Measurements from ENCODE around the gene NEUROG1.

NEUROG1 gene

DNA sequence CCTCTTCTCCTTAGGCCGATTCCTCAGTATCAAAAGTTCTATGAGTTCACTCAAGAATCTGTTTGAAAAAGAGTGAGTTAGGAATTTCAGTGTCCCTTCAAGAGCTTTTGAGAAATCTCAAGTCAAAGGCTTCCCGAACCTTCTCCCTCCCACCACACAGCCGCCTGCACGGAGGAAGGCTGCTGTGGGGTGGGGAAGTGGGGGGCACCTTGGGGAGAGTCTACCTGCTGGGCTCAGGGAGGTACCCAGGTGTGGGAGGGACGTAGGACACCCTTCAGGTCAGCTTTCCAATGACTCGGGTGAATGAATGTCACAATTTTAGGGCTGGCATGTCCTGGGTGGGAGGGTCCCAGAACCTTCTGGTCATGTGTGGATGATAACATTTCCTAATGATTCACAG, 25.5 kb upstream of the NEUROG1 start:
- no peak for DNase-seq

DNA sequence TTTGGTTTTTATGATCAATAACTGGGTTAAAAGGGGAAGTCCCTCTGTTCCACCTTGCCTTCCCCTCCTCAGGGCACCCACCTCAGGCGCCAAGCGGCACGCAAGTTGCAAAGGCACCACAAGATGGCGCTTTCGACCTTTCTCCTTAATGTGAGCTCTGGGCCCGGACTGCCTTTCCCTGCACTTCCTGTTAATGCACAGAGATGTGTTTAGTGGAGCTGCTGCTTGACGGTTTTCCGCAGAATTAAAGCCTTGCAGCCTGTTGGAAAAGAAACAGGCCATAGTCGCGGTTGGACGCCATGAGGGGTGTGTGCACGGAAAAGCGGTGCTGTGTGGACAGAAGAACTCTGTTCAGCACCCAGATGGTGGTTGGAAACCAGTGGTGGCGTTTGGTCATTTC, 25.1 kb upstream of the NEUROG1 start:
- peak; percentile 37 for DNase-seq

DNA sequence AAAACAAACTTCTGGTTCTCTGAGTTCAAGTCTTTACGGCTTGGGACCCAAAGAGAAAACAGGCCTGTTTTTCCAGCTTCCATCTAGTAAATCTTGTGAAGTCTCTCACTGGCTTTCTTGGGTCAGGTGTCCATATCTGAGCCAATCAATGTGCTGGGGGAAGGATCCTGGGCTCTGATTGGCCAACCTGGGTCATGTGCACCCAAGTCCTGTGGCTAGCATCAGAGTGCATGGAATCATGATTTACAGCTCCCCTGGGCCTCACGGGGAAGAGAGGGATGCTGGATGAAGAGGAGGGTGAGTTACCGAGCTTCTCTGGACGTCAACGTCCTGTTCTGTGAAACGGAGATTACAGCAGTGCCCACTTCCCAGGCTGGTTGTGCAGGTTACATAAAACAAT, 23.6 kb upstream of the NEUROG1 start:
- no peak for DNase-seq

DNA sequence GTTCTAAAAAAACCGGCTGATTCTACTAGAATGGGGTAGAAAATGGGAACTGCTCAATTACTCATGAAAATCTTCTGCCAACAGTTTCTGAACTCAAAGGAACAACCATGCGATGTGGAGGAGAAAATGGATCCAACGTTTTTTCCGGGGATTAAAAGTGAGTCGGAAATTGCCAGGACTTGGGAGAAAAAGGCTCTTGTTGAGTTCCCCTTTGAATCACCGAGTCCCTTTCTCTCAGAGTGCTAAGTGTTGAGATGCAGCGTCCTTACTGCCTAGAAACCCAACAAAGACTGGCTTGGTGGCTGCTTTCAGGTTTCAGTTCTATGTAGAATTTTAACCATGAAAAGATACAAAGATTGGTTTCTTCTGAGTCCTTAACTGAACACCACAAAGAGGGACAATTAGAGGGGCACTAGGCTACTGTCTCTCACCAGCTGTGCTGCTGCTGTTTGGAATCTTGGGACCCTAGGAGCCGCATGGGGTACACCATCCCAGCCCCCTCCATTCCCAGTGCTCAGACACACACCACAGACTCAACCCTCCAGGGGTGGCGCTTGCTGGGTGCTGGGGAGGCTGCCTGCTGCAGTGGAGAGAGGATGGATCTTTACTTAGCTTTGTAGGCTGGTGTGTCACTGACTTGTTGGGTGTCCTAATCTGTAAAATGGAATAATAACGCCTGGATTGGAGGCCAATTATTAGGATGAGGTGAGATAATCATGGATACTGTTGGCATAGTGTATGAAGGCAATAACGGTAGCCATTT, 21.5 kb upstream of the NEUROG1 start:
- DNase-seq = no peak

DNA sequence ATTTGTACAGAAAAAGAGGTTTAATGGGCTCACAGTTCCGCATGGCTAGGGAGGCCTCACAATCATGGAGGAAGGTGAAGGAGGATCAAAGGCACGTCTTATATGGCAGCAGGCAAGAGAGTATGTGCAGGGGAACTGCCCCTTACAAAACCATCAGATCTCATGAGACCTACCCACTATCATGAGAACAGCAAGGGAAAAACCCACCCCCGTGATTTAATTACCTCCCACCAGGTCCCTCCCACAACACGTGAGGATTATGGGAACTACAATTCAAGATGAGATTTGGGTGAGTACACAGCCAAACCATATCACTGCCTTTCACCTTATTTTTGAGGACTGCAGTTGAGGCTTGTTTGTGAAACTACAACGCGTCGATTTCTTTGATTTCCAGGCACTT, 20.9 kb upstream of the NEUROG1 start:
- no peak for DNase-seq

DNA sequence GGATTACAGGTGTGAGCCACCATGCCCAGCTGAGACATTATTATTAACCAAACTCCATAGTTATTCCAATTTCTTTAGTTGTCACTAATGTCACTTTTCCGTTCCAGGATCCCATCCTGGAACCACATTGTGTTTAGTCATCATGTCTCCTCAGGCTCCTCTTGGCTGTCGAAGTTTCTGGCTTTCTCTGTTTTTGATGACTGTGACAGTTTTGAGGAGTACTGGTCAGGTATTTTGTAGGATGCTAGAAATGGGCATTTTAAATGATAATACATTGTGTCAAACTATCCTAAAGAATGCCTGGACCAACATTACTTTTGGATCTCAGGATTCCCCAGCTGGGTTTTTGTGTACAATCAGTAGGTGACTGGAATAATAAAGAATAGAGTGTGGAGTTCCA, 19.8 kb upstream of the NEUROG1 start:
- DNase-seq = no peak

DNA sequence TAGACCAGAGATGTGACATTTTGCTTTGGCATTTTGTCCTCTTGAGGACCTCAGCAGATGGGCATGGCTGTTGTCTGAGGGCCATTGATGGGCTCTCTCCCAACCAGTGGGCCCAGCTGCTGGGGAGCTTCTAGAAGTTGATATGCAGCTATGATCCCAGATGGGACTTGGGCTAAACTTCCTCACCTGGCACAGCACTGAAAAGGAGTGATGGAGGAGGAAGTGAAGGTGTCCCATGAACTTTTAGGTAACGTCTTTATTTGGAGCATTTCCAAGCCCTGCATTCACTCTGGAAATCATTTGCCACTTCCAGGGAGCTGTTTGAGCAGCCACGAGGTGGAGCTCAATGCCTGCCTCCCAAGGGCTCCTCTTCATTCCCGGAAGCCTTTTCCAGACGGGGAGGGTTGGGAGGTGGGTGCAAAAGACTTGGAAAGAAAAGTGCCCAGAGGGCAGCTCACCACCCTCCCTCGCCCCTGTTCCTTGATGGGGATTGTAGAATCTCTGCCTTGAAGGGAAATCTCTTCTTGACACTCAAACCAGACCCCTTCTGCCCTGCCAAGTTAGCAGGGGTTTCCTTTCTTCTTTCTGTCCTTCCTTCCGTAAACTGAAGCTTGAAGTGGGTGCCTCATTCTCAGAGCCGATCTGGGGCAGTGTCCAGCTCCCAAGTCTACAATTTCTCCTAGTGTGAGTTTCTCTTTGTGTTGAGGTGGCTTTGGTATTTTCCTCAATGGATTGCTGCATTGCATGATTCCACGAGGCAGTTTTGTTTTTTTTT, 18.1 kb upstream of the NEUROG1 start:
- no peak for DNase-seq

DNA sequence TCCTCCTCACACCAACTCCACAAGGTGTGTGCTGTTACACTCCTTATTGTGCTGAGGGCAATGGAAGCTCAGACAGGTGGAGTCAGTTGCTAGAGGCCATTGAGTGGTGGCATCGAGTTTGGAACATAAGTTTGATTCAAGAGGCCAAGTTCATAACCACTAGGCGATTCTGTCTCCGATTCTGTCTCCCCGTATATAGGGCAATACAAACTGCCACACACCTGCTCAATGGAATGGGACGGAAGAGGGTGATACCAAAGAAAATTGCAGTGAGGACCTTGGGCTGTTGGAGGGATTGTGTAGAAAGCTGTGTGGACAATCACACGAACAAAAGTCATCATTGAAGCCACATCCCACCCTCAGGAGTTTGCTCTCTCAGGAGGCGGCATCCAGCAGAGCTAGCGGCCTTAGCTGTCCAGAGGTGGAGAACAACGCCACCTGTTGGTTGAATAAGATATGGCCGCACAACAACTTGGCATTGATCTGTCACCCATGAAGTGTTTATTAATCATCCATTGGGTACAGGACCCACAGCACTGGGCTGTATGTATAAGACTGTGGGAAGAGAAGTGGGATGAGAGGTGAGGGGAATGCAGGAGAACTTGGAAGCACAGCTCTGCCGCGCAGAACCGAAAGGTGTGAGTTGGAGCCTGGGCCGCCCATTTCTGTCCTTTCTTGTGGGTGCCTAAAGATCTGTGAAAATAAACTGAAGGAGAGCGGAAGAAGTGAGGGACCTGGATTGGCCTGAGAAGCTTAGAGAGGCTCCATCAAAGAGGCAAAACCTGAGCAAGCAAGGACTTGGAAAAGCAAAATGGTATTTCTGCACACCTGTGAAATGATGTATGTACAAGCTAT, 16.1 kb upstream of the NEUROG1 start:
- DNase-seq = peak; percentile 50

DNA sequence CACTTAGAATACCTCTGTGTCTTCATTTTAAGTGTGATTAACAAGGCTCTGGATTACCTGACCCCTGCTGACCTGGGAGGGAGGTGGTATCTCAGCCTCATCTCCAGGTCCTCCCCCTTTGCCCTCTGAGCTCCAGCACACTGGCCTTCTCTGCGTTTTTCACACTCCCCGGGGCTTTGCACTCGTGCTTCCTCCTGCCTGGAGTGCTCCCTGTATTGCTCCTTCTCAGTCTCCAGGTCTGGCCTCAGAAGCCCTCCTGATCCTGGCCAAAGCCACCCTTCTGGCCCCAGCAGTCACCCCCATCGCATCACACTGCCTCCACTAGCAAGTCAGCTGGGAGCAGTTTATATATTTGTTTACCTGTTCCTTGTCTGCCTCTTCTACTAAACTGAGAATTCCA, 13.6 kb upstream of the NEUROG1 start:
- DNase-seq = no peak

DNA sequence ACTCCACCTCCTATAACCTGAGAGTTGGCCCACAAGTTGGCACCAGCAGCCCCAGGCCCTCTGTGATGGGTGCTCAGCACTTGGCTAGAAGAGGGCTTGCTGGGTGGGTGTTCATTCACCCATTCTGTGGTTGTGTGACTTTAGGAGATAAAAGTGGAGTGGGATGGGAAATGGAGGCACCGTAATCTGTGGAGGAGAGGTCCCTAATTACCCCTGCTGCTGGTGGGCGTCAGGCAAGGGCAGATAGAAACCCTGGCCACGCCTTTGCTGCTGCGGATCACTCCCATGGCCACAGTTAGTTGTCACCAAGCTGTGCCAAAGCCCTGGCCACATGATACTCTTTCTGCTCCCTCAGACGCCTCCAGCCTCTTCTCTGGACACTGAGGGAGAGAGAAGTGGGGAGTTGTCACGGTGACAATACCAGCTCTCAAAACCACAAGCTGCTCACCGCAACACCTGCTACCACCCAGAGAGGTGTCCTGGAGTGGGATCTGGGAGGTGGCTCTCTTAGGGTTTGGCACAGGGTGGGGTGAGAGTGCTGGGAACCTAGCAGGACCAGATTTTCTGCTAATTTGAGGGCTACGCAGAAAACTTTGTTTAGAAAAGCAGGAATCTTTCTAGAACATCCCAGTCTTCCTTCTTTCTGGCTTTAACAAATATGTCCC, 12.0 kb upstream of the NEUROG1 start:
- DNase-seq = no peak

DNA sequence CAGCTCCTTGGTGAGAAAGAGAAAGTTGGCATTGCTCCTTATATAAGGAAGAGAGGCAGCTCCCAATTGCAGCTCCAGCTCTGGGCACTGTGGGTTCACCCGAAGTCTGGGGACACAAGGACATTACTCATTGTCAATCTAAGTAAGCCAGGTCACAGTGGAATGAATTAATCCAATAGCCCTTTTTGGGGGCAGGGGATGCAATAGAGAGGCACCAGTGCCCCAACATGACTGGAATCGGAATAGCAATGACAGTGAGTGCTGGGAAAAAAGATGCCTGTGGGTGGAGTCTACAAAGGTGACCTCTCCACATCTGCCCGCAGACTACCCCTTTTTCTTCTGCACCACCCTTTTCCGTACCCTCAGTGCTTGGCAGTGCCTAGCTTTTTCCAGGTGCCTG, 11.1 kb upstream of the NEUROG1 start:
- no peak for DNase-seq

DNA sequence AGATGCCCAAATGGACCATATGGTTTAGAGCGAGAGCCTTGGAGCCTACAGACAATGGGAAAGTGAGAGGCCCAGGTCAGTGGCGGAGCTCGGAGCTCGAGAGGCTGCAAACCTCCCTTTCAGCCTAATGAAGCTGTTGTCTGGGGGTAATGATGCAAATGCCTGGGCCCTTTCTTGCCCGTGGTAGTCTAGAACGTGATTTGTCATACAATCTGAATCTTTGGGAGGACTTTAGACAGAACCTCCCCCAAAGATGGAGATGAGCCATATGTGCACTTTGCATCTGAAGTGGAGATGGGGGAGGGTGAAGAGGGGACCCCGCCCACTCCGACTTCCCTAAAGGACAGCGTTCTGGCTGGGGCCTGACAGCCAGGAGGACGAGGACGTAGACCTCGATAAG, 10.3 kb upstream of the NEUROG1 start:
- DNase-seq = no peak

DNA sequence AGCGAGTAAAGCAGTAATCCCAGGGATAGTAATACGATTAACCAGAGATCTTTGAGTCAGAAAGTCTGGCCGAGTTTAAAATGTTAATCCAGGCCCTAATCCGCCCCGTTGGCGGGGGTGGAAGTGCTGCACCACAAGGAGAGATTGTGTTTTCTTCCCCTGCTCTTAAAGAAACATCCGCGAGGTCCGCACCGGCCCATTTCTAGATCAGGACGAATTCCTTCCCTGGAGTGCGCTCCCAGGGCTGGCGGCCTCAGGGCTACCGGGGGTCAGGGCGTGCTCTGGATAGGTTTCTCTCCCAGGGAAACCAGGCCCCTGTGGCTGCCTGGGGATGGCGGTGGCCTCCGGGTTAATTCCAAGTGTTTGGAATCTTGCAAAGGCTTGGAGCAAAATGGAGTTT, 9.3 kb upstream of the NEUROG1 start:
- no peak for DNase-seq

DNA sequence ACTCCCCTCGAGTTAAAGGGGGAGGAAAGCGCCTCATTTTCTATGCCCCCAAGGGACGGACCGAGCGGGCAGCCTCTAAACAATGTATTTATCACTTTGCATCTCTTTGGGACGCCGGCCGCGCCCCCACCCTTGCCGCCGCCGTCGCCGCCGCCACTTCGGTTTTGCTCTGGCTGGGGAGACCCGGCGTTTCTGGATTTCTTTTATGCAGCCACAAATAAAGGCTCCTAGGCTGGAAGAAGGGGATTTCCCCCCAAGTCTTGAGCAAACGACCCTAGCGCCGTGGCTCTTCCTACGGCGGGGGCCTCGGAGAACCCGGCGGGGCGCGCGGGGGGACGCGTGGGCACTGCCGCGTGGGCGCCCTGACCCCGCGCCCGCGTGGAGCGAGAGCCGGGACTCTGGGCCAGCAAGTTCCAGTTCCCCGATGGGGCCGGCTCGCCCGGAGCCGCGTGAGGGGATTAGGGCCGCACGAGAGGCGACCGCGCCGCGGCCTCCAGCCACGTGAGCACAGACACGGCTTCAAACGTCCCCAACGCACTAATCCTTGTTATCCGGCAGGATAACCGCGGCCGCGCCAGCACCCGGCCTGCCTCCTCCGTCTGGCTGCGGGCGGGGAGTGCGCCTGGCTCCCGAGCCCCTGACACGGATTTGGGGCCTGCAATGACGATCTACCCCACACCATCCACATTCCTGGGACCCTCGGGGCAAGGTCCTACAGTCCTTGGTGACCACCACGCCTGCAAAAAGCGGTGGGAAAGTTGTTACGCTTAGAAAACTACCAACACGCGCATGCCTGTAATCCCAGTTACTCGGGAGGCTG, 7.9 kb upstream of the NEUROG1 start:
- DNase-seq = no peak

DNA sequence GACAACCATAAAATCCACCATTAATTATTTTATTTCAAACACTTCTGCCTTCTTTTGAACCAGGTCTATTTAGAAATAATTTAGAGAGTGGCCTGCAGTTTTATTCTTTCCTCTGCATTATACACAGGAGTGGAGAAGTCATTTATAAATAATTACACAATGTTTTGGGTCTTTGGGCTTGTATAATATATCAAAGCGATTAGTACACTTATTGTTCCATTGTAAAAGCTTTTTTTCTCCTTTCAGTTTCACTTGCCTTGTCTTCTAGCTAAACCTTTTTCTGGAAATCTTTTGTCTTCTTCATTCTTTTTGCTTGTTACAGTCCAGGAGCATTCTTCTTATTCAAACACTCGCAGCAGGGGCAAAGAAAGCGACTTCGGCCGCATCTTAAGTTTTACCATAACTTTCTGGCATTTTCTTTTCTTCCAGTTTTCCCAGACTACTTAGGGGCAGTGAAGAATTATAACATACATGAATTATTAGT, 7.3 kb upstream of the NEUROG1 start:
- no peak for DNase-seq

DNA sequence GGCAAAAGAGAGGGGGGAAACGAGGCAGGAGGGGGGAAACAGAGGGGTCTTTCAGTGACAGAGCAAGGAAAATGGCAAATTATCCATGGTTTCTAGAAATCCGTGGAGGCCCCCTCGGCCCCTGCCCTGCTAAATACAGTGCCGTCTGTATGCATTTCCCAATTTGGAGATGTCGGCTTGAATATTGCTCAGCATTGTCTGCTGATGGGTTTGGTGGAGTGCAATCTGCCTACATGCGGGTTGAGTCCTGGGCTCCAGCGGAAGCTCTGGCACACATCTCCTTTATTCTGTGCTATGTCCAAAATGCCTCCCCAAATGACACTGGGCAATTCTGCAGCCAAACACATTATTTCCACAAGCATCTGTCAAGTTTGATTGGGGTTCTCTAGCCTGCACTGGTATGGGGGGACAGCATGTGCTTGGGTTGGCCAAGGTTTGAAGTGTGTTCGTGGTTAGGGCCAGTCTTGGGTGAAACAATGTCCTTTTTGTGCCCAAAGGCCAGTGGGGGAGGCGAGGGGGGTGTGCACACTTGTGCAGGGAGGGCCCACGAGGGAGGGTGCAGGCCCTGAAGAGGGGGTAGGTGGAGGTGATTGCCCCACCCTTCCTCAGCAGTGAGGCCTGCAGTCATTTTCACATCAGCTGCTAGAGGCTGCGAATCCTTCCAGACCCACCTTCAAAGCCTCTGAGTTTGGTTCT, 6.2 kb upstream of the NEUROG1 start:
- DNase-seq = no peak

DNA sequence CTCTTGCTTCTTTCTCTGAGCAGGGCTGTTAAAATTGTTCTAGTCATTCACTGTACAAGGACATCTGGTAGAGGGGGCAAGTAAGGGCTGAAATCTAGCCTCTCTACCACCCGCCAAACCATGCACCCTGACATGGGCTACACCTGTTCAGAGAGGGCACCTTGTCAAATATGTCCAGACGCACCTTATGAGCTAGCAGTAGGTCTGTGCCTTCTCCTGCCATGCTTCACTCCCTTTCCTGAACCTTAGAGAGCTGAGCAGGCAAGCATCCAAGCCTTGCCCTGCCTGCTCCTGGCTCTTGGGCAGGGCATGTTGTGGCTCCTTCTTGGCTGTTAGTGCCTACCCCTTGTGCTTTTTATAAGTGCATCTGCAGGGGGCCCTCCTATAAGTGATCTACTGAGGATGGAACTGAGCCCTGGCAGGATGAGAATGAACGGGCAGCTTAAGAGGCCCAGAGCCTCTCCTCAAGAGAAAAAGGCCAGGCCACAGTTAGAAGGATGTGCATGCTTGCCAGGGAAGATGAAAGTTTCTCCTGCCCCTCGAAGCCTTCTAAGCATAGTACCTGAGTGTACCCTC, 3.8 kb upstream of the NEUROG1 start:
- DNase-seq = no peak

DNA sequence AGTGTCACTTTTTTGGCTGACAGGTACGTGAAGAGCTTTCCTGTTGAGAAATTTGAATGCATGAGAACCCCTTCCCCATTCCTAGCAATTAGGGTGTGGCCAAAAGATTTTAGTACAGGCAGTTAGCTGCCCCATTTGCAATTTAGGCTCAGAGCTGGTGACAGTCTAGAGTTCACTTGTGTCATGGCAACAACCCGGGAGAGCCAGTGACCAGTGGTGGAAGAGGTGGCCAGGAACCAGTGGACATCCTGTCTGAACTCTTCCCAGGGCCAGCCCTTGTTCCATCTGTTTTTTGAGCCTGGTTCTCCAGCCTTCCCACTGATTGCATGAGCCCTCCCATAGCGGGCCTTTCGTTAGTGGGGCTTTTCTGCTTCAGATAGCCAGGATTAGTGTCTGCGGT, 2.5 kb upstream of the NEUROG1 start:
- DNase-seq = no peak

DNA sequence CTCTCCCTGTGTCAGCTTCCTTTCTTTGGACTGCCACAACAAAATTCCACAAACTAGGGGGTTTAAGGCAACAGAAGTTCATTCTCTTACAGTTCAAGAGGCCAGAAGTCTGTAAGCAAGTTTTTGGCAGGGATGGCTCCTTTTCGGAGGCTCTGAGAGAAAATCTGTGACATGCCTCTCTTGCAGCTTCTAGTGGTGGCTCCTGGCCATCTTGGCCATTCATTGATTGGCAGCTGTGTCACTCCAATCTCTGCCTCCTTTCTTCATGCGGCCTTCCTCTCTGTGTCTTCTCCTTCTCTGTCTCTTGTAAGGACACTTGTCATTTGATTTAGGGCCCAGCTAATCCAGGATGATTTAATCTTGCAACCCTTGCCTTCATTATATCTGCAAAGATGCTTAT, 2.0 kb upstream of the NEUROG1 start:
- no peak for DNase-seq

DNA sequence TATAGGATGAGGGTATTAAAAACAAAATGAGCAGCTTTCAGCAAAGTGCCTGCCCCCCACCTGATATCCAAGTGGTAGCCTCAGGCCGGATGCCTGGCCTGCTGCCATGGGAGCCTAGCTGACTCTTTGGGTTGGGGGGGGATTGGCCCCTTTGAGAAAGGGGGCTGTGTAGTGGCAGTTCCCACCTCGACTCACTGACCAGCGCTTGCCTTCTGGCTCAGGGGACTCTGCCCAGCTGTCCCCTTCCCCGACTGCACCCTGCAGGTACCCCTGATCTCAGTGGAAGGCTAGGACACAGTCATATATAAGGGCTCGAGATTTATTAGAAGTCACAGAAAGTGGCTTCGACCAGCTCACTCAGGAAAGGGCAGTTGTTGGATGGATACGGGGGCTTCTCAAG, 1.5 kb upstream of the NEUROG1 start:
- no peak for DNase-seq

DNA sequence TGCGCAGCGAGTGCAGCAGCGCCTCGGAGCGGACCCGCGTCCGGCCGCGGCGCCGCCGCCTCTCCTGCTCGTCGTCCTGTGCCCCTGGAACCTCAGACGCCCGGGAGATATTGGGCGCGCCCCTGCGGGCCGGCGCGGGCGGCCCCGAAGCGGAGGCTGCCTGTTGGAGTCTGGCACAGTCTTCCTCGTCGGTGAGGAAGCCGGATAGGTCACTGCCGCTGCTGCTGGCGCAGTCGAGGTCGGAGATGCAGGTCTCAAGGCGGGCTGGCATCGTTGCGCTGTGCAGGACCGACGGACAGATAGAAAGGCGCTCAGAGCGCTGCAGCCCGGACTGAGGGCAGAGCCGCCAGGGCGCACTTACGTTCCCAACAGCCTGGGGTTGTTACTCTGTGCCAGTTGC, 344 bp downstream of the NEUROG1 start:
- no peak for DNase-seq
